ENCODE measurements around the gene CRTC2.

CRTC2 gene

DNA sequence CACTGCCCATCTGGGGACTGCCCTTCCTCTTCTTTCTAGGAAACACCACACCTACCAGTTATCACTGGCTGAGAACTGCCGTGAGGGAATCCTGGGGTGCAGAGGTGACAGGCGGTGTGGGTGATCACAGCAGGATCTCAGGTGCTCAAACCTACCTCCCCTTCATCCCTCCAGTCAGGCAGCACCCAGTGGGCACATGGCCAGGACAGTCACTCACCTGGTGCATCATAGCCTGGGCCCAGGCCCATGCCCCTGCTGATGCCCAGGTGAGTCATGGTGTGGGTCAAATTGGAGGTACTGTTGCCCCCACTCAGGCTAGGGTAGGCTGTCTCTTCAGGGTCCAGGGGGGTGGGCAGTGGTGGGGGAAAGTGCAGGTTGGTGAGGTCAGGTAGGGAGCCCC is 6.6 kb downstream of the CRTC2 start:
- FAIRE-seq (no peak), DNase-seq (ENCODE audit: insufficient read length, low spot score) (no peak)

DNA sequence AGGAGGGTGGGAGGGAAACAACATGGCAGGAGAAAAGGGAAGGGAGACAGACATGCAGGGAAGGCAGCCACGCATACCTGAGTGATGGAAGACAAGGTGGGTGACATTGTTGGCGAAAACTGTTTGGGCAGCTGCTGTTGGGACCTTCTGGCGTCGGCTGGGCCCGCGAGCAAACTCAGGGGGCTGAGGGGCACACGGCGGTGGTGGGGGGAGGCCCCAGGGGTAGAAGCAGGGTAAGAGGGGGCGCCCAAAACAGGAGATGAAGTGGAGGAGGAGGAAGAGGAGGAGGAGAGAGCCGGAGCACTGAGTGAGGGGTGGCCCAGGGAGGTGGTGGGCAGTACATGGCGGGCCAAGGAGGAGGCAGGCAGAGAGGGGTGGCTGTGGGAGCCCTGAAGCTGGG is 7.2 kb downstream of the CRTC2 start:
- DNase-seq (ENCODE audit: insufficient read length, low spot score): no peak
- FAIRE-seq: no peak

DNA sequence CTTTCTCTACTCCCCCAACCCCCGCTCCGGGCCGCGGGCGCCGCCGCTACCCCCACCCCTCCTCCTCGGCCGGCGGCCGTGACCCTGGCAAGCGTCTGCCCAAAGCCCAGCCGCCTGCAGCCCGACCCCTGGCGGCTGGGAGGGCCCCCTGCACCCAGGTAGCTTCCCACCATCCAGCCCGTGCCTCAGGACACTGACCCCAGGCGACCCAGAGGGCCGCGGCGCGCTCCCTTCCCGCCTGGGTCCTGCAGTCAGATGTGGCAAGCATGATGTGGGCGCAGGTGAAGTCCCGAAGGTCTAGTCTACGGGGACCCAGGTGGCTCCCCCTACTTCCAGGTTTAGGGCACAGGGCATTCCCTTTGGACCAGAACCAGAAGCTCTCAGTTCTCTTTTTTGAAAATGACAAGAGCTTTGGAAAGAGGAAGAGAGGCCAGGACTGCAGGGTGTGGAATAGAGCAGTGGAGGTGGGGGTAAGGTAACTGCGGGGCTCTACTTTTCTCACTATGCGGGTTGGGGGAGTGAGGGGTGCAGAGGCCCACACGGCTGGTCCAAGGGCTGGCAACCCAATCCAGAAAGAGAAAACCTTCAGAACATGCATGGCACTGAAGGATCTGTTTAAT is 11.7 kb downstream of the CRTC2 start, which contains the start of gene DENND4B:
TSS of gene DENND4B (minus strand) at position 97 of the 620 bp plus-strand sequence. CDS start 2,344 bp downstream, outside the sequence.
- peak; percentile 87 for FAIRE-seq

DNA sequence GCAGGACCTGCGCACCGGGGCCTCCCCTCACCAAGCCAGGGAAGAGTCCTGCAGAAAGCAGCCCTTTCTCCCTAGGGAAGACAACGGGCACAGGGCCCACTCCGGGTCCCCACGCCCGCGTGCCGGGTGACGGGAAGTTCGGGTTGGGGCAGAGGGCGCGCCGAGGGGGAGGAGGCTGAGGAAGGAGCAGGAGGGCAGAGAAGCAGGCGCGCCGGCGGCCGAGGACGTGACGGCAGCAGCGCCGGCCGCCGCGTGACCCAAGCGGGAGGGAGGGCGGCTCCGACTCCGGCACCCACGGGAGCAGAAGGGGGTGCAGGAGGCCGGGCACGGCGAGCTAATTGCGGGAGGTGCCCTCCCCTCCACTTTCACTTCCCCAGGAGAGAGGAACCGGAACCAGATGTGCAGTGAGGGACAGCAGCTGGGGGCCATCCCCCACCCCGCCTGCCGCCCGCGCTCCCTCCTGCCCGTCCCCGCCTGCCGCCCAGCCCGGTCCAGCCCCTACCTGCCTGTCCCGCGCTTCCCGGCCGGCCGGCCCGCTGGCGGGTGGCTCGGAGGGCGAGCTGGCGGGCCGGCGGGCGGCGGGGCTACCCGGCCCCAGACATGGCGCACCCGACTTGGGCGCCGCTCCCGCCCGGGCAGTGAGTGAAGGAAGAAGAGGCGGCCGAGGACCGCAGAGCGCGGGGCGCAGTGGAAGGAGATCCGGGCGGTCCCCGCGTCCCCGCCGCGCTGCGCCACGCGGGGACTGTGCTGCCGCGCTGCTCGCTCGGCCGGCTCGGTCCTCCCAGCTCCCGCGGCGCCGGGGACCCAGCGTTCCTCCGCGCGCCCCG is 12.4 kb downstream of the CRTC2 start:
- peak; percentile 95 for DNase-seq (ENCODE audit: insufficient read length, low spot score)
- peak; percentile 92 for FAIRE-seq

More for the DNA sequence above, 11.7 kb downstream of the CRTC2 start, which contains the start of gene DENND4B:
- peak; percentile 97 for DNase-seq (ENCODE audit: insufficient read length, low spot score)

DNA sequence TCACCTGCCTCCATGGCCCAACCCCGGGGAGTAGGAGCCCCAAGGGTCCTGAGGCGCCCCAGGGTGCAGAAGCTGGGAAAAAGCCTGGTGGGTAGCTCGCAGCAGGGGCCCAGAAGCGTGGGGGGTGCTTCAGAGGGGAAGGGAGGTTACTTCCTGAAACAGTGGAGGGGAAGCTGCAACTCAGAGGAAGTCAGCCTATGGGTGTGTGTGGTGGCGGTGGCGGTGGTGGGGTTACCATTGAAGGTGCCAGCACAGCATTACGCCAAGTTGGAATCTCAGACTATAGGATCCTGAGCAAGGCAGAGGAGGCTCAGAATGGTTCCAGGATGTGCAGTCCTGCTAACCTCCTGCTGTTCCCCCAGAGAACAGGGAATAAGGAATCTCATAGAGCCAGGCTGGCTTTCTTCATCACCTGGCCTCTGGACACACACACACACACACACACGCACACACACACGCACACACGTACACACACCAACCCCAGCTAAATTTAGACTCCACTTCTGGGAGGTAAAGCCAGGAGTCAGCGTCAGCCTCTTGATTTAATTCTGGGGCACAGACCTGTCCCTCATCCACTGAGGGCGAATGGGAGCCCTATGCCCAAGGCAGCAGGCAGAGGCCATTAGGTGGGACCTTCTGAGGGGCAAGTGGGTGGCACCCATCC is 13.1 kb downstream of the CRTC2 start:
- FAIRE-seq (no peak), DNase-seq (ENCODE audit: insufficient read length, low spot score) (peak; percentile 92)

DNA sequence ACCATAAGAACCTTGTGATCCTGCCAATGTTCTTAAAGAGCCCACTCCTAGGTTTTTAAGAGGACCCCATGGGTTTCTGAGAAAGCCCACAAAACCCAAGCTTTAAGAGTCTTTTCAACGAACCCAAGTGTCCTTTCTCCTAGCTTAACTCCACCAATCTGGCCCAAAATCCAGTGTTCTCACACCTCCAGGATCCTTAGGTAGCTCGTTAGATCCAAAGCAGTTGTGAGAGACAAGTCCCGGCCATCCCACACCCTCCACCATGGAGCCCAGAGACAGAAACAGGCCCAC is 13.6 kb downstream of the CRTC2 start:
- FAIRE-seq (no peak), DNase-seq (ENCODE audit: insufficient read length, low spot score) (no peak)

DNA sequence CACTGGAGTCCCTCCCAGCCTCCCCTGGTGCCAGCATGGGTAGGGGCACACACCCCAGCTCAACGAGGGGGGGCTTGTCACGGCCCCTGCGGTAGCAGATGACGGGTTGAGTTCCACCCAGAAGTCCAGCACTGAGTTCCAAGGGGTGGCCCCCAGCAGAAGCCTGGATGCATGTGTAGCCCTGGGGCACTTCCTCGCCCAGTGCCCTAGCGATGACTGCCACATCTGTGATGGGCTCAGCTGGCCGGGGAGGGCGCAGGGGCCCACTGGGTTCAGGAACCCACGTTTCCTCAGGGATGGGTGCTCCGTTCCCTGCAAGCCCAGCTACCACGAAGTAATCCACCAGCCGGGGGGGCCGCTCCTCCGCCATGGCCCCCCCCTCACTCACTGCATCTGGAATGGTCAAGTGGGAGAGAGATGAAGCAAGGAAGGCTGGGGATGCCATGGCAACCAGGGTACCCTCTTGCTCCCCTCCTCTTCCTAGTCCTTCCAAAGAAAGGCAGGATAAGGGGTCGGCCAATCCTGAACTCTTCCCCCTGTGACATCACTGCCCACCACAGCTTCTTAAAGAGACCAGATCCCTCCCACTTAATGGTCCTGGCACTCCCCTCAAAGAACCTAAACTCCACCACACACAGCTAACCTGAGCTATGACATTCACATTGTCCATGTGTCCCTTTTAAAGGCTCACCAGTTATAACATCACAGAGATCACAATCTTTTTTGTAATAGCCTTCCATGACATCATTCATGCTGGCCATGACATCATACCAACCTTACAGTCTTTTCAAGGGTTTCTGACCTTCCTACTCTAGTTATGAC is 14.2 kb downstream of the CRTC2 start:
- FAIRE-seq: no peak

DNA sequence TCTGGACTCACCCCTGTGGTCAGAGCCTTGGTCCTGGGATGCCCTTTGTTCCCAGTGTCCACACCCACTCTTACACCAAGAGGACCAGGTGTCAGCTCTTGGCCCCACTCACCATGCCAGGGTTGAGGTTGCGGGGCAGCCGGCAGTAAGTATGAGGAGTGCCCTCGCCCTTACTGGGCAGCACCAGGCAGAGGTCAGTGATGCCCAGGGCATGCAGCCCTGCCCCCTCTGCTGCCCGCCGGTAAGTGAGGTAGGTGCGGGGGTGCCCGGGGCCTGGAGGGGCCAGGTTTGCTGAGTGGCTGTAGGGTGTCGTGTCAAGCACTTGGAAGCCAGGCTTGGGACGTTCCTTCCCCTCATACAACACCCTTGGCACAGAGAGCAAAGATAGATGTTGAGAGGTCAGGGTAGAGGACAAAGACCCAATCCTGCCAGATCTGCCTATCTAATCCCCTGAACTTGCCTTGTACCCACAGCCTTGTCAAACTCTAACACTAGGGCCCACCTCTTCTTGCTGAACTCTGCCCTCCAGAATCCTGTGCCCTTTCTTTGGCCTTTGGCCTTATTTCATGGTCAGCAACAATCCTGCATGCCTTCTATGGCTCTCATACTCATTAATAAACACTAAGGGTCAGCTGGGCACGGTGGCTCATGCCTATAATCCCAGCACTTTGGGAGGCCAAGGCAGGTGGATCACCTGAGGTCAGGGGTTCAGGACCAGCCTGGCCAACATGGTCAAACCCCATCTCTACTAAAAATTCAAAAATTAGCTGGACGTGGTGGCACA is 15.5 kb downstream of the CRTC2 start:
- no peak for FAIRE-seq
- no peak for DNase-seq (ENCODE audit: insufficient read length, low spot score)

More for the DNA sequence above, 14.2 kb downstream of the CRTC2 start:
- DNase-seq (ENCODE audit: insufficient read length, low spot score): no peak

DNA sequence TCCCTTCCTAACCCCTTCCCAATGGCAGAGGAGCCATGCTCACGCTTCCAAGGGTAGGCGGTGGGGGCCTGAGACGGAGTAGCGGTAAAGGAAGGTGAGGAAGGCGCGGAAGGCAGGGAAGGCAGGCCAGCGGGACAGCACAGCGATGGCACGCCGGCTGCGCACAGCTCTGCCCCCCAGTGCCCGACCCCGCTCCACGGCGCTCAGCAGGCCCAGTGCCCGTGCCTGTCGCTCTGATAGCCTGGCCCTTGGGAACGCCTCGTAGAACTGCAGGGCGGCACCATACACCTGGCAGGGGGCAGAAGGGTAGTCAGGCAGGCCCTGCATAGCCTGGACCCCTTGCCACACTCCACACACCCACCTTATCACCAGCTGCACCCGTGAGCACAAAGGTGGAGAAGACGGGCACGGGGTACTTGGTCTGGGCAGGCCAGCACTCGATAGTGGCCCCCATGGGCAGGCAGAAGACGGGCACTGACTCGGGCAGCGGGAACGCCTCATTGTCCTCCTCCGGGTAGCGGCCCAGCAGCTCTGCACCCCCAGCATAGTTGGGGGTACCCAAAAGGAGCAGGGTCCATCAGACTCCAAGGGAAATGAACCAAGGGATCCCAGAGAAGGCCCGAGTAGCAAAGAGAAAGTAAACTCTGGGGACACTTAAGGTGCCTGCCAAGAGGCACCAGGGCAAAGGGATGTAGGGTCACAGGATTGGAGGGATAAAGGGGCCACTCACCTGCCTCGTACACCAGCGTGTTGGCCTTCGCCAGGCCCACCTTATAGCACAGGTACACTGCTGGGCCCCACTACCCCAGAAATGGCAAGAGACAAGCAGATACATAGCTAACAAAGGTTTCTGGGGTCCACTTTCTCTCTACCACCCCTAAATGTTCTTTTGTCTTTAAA is 16.3 kb downstream of the CRTC2 start:
- FAIRE-seq: no peak
- no peak for DNase-seq (ENCODE audit: insufficient read length, low spot score)

DNA sequence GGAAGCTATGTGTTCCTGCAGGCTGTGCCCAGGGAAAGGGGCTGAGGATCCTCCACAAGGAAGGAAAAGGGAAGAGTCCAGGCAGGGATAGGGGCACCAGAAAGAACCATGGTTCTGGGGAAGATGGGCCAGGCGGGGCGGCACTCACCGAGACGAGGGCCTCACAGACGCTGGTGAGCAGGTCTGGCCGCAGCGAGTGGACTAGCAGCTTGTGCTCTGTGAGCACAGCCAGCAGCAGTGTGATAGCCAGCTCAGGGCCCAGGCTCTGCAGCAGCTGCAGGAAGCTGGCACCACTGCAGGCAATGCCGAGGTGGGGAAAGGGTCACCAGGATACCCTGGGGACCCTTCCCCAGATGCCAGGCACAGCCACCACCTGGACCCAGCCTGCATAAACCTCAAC is 17.7 kb downstream of the CRTC2 start:
- DNase-seq (ENCODE audit: insufficient read length, low spot score): no peak
- no peak for FAIRE-seq

DNA sequence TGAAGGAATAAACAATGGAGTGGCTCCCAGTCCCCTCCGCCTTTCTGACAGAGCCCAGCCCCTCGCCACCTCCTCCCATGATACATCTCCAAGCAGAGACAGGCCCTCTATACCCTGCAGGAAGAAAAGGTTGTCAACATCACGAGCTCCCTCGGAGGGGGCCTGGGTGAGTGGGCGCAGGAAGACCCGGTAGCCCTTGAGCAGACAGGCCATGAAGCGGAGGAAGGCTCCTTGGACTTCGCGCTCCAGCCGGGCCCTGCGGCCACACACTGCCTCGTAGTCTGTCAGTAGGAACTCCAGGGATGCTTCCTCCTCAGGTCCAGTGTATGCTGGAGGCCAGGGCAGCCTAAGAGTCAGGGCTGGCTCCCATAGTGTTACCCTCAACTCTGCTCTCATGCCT is 18.9 kb downstream of the CRTC2 start:
- FAIRE-seq (no peak), DNase-seq (ENCODE audit: insufficient read length, low spot score) (no peak)

DNA sequence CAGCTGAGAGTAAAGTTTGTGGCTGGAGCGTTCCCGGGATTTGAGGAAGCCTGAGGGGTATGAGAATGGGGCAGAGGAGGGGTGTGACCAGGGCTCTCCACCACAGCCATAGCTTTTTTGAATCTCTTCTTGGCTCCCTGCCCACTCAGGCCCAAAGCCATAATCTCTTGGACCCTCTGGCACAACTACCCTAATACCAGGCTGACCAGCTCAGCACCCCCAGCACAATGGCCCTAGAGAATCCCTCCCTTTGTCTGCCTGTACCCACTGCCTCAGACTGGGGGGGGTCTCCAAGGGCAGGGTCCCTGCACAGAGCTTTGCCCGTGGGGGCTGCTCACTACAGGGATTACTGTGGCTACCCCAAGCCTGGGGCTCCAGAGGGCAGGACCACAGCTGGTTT is 19.4 kb downstream of the CRTC2 start:
- DNase-seq (ENCODE audit: insufficient read length, low spot score): no peak
- no peak for FAIRE-seq

DNA sequence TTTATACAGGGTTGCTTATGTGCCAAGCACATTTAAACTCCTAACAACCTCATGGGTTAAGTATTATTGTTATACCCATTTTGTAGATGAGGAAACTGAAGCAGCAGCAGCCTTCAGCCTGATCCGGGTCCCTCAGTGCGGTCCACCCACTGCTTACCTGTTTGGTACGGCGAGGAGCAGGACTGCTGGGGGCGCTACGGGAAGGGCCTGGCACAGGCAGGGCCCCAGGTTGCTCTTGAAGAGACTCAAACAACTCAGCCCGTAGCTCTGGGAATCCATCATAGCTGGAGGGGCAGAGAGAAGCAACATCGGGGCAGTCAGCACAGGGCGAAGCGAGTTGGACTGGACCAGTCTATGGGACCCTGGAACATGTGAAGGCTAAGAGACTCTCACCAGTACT is 21.1 kb downstream of the CRTC2 start:
- FAIRE-seq: no peak
- no peak for DNase-seq (ENCODE audit: insufficient read length, low spot score)

DNA sequence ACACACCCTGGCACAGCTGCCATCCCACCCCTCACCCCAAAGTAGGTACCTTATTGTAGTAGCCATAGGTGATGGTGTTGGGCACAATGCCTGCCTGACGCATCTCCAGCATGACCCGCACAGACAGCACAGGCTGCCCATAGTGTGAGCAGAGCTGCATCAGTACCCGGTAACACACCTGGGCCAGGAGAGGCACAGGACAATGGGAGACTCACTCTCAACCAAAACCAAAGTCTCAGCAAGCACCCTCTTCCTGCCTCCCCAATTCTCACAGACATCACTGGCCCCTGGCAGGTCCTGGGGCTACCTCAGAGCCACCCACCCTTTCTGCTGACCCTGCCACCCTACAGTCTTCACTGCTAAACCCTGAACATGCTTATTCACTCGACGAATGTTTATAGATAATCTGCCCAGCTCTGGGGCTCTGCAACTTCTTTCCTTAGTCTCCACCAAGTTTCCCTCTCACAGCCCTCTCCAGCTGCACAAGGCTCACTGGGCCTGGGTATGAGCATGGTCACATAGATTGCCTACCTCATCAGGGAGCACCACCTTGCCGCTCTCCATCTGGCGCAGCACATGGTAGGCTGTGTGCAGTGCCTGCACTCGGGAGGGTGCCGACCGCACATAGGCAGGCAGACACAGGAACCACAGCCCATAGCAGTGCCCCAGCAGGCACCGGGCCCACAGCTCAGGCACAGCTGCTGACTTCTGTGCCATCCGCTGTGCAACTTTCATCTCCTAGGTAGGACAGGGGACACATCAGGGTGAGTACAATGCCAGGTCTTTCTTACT is 22.2 kb downstream of the CRTC2 start:
- FAIRE-seq: no peak

DNA sequence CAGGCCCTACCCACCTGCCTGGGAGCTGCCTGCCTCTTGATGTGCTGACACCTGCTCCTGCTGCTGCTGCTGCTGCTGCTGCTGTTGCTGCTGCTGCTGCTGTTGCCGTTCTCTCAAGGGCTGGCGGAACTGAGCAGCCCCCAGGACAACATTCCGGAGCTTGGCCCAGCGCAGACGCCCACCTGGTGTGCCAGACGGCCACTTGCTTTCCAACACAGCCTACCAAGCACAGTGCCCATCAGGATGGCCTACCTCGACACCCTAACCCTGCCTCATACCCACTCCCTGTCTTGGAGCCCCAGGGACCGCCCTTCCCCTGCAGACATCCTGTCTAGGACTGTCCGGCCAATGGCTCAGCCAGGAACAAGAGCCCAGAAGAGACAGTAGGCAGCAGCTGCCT is 23.7 kb downstream of the CRTC2 start:
- FAIRE-seq (no peak), DNase-seq (ENCODE audit: insufficient read length, low spot score) (no peak)

More for the DNA sequence above, 22.2 kb downstream of the CRTC2 start:
- DNase-seq (ENCODE audit: insufficient read length, low spot score): no peak

DNA sequence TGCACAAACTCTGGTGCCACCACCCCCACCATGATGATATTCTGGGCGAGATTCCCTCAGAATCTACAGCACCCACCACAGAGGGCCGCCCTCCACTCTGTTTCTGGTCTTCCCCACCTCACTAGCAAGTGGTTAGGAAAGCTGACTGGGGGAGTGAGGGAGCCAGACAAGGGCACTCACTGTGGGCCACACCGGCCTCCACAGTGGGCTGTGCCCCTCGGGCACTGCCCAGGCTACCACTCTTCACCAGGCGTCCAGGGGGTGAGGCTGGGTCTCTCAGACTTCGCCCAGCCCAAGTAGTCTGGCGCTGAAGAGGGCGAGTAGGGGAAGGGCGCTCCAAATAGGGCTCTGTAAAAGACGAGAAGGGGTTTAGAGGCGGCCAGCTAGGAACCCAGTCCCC is 24.5 kb downstream of the CRTC2 start:
- DNase-seq (ENCODE audit: insufficient read length, low spot score): no peak
- no peak for FAIRE-seq

DNA sequence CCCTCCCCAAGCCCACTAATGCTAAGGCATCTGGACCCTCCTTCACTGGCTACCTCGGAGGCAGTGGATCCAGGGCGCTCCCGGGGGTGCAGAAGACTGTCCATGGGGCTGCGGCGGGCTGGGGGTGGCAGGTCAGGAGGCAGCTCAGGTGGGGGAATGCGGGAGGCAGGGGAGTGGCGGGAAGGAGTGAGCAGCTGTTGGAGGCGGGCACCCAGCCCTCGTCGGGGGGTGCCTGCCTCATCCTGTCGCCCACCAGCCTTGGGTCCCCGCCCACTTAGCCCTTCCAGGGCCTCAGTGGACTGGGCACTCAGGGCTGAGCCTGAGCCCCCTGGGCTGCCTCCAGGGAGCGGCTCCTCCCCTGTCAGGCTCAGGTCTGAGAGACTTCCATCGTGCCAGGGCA is 25.0 kb downstream of the CRTC2 start:
- no peak for FAIRE-seq

More for the DNA sequence above, 25.0 kb downstream of the CRTC2 start:
- no peak for DNase-seq (ENCODE audit: insufficient read length, low spot score)

Data from GM19239 (cell line).